ENCODE data around the gene C22orf42. TPM values are rescaled to one million over a fixed set of nuclear protein-coding genes. Genes with fewer than 3 reads are reported as not detected.
"Not testable (repeated sequence)": the region's sequence is repeated elsewhere in the genome, so short reads cannot be mapped to it uniquely, and the experiment has no call there.

C22orf42 gene, protein sequence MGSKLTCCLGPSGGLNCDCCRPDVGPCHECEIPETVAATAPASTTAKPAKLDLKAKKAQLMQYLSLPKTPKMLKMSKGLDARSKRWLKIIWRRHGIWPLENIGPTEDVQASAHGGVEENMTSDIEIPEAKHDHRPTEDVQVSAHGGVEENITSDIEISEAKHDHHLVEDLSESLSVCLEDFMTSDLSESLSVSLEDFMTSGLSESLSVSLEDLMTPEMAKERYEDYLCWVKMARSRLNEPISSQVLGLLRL
- not detected for total RNA-seq
- long read RNA-seq, donor 1 = 0 reads
- long read RNA-seq, donor 2 = 0 reads

DNA sequence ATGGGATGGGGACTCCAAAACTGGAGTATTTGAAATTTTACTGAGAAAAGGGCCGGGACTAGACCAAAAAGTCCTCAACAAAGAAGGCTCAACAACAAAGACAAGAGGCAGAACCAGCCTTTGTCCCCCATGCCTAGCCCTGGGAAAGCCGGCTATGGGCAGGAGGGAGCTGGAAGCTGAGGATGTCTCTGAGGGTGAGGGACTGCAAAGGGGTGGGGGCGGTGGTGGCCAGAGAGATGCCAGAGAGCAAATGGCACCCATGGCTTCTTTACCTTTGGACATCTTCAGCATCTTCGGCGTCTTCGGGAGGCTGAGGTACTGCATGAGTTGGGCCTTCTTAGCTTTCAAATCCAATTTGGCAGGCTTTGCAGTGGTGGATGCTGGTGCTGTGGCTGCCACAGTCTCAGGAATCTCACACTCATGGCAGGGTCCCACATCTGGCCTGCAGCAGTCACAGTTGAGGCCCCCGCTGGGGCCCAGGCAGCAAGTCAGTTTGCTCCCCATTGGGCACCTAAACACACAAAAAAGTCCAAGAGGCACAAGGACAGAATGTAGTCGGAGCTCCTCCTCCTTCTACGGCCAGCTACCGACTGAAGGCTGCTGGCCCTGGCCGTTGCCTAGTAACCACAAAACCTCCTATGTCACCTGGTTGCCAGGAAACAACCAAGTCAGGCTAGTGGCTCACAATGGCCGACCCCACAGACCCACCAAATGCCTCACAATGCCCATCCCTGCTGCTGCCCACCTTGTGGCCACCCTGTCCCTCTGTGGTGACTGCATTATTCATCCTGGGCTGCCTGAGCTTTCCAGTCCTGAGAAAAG lies at the start of gene C22orf42:
TSS of gene C22orf42 (minus strand) at position 592 of the 822 bp plus-strand sequence. CDS start at position 504, 88 bp downstream.
- DNase-seq (ENCODE audit: low spot score) = no peak
- intact Hi-C loops (cut with DNase I) = no loop called here

GRCh38 chr22:32208681-32209080 lies 49.6 kb upstream of the C22orf42 start:
- no peak for DNase-seq (ENCODE audit: low spot score)
- intact Hi-C loops (cut with DNase I) = no loop called here

DNA sequence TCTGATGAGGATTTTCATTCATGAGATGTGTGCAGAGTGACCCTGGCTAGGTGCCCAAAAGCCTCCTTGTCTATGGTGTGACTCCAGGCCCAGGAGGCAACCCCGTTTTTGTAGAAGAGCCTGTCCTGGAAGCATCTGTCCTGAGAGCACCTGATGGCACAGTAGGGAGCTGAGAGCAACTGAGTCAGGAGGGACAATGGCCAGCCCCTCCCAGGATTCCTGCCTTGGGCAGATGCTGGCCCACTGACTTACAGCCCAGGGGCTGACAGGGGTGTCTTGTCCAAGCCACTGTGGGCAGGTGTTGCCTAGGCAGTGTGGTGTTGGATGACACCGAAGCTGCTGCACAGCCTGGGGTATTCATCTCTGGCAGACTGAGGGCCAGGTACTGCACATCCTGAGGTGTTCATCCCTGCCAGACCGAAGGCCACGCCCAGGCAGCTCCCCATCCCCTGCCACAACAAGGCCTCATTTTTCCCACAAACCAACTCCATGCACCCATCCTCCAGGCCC lies 48.9 kb upstream of the C22orf42 start:
- intact Hi-C loops (cut with DNase I) = no loop called here
- DNase-seq (ENCODE audit: low spot score) = no peak

DNA sequence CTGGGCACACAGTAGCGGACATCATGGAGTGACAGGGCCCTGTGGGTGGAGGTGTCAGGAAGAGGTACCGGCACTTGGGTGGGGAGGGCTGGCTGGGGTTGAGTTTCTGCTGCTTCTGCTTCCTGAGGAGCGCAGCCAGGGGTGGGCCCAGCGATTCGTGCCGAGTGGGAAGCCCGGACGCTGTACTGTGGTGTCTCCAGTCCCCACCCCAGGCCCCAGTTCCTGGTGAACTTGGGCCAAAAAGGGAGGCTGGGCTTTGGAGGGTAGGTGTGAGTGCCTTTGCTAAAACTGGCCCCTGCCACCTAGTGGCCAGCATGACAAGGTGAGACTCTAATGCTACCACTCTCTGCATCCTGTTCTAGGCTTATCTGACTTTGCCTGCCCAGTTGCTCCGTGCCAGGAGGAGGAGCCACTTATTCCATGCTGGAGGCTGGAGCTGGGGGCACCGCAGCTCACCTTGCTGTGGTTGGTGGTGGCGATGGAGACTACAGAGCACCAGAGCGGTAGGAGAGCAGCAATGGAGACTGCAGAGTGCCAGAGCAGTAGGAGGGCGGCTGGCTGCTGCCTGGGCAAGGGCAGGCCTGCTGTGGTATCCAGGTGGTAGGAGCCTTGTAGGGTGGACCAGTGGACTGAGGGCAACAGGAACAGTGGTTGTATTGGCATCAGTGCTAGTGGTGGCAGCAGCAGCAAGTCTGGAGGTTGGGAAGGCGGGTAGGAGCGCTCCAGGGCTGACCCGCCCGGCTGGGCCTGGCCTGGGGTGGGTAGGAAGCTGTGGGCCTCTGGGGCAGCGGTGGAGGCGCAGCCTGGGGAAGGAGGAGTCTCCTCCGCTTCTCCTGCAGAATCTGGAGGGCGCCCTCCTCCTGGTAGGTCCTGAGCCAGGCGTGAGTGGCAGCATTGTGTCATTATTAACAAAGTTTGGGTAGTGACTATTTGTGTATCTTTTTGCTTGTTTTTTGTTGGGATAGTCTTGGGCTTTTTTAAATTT lies 48.0 kb upstream of the C22orf42 start:
- intact Hi-C loops (cut with DNase I) = no loop called here

GRCh38 chr22:32205974-32206773 lies 47.1 kb upstream of the C22orf42 start:
- no peak for DNase-seq (ENCODE audit: low spot score)
- intact Hi-C loops (cut with DNase I) = no loop called here

More for the DNA sequence above, 48.0 kb upstream of the C22orf42 start:
- DNase-seq (ENCODE audit: low spot score) = no peak

- DNase-seq (ENCODE audit: low spot score) = no peak
- intact Hi-C loops (cut with DNase I) = no loop called here
Measured at GRCh38 chr22:32204856-32205722, 46.0 kb upstream of the C22orf42 start, which contains the start of gene RFPL2. Gene RFPL2 (minus strand): TSS chr22:32205073. CDS start chr22:32202451, 2,622 bp downstream.

GRCh38 chr22:32204040-32204855 lies 45.1 kb upstream of the C22orf42 start:
- intact Hi-C loops (cut with DNase I) = no loop called here
- no peak for DNase-seq (ENCODE audit: low spot score)

GRCh38 chr22:32203181-32204039 lies 44.3 kb upstream of the C22orf42 start:
- intact Hi-C loops (cut with DNase I) = no loop called here
- DNase-seq (ENCODE audit: low spot score) = no peak

DNA sequence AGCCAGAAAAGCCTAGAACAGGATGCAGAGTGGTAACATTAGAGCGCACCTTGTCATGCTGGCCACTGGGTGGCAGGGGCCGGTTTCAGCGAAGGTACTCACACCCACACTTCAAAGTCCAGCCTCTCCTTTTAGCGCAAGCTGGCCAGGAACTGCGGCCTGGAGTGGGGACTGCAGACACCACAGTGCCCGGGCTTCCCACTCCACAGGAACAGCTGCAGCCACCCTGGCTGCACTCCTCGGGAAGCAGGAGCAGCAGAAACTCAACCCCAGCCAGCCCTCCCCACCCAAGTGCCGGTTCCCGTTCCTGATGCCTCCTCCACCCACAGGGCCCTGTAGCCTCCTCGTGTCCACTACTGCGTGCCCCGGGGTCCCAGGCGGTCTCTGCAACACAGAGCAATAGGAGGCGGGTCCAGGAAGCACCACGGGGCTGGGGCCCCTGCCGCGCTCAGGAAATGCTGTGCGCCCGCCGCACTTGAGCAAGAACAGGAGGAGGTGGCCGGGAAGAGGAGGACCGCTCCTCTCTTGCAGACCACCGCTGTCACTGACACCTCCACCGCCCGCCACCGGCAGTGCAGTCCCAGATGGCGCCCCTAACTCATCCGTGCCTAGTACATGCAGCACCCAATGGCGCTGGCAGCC lies 43.6 kb upstream of the C22orf42 start:
- no peak for DNase-seq (ENCODE audit: low spot score)
- intact Hi-C loops (cut with DNase I) = no loop called here

GRCh38 chr22:32202161-32202538 lies 43.0 kb upstream of the C22orf42 start:
- intact Hi-C loops (cut with DNase I) = no loop called here
- no peak for DNase-seq (ENCODE audit: low spot score)

DNA sequence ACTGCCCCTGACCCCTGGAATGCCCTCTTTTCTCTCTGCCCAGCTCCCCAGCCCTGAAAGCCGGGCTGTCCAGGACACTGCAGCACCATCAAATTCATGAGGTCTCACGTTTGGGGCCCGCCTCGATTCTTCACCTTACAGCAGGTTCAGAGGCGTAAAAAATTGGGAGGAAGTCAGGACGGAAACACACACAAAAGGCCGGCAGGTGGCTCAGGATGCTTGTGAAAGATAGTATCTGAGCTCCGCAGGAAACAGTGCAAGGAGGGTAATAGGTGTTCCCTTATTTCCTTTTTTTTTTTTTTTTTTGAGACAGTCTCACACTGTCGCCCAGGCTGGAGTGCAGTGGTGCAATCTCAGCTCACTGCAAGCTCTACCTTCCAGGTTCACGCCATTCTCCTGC lies 41.6 kb upstream of the C22orf42 start:
- intact Hi-C loops (cut with DNase I) = no loop called here
- DNase-seq (ENCODE audit: low spot score) = peak; percentile 42

DNA sequence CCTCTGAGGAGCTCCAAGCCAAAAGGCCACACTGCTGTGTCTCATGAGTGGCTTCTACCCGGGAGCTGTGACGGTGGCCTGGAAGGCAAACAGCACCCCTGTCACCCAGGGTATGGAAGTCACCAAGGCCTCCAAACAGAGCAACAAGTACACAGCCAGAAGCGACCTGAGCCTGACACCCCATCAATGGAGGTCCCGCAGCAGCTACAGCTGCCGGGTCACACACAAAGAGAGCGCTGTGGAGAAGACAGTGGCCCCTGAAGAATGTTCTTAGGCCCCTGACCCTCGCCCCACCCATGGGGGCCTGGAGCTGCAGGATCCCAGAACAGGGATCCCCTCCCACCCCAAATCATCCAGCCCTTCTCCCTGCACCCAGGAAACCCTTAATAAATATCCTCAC lies 40.9 kb upstream of the C22orf42 start:
- peak; percentile 72 for DNase-seq (ENCODE audit: low spot score)
- intact Hi-C loops (cut with DNase I) = no loop called here

- DNase-seq (ENCODE audit: low spot score) = peak; percentile 58
Measured at GRCh38 chr22:32199341-32199740, 40.2 kb upstream of the C22orf42 start.

DNA sequence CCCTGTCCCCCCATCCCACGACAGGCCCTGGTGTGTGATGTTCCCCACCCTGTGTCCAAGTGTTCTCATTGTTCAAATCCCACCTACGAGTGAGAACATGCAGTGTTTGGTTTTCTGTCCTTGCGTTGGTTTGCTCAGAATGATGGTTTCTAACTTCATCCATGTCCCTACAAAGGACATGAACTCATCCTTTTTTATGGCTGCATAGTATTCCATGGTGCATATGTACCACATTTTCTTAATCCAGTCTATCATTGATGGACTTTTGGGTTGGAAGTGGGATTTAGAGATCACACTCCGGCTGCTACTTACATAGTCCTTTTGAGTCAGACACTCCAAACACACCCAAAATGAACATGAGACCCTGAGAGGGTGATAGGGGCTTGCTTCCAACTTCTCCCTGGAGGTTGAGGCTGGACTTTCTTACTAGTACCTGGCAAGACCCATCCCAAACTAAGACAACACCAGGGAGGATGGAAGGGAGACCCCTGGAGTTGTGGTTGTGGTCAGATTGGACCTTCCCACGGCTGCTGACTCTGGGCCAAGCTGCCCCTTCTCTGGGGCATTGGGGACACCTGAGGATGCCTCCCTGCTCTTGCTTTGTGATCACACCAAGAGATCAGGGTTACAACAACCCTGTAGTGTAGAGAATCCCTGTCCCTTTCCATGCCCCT lies 38.6 kb upstream of the C22orf42 start:
- intact Hi-C loops (cut with DNase I) = not testable (repeated sequence)

More at GRCh38 chr22:32199341-32199740, 40.2 kb upstream of the C22orf42 start:
- intact Hi-C loops (cut with DNase I) = no loop called here

GRCh38 chr22:32195900-32196299 lies 36.8 kb upstream of the C22orf42 start:
- intact Hi-C loops (cut with DNase I); DNase-seq (ENCODE audit: low spot score): not testable (repeated sequence)

More for the DNA sequence above, 38.6 kb upstream of the C22orf42 start:
- peak; percentile 41 for DNase-seq (ENCODE audit: low spot score)
